ENCODE data around the gene KDM4B.

The KDM4B gene

DNA sequence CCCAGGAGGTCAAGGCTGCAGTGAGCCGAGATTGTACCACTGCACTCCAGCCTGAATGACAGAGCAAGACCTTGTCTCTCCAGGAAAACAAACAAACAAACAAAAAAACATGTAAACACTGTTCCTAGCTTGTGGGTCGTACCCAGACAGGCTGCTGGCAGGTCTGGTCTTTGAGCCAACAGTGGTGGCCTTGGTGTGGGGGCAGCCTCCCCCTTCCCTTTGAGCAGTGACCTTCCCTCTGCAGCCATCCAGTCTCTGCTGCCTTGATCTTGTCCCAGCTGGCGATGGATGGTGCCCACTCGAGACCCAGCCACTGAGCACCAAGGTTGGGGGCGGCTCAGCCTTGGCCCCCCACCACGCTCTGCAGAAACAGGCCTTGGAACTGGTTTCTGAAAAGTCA lies 143.3 kb downstream of the KDM4B start:
- DNase-seq = no peak

DNA sequence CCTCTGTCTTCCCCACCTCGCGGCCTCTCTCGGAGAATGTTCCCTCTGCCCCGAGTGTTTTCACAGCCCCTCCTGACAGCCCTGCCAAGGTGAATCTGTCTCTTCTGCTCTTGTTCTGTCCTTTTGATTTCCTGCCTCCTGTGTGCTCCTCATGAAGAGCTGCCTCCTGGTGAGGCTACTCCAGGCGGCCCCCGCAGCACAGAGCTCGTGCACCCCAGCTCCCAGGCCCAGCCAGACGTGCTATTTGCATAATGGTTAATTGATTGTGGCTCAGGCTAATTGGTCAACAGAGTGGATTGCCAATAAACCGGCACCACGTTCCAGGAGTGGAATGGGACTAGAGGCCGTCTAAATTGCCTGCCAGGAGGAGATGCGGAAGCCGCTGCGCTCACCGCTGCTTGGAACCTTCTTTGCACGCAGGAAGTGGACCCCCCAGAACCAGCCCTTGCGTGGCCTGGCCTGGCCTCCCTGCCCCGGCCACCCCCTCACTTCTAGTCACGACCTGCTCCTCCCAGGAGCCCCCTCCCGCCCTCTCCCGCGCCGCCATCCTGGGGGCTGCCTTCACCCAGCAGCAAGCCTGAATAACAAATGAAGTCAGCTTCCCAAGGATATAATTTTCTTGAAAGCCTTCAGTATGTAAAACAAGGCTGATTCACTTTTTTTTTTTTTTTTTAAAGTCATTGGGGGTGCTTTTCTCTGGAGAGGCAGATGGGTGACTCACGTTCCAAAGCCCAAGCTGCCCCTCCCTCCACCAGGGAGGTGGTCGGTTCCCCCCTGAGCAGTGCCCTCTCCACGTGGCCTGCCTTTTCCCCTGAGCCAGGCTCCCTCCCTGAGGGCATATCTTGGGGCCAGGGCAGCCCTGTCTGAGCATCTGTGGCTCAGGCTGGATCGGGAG lies 144.0 kb downstream of the KDM4B start:
- DNase-seq = no peak

DNA sequence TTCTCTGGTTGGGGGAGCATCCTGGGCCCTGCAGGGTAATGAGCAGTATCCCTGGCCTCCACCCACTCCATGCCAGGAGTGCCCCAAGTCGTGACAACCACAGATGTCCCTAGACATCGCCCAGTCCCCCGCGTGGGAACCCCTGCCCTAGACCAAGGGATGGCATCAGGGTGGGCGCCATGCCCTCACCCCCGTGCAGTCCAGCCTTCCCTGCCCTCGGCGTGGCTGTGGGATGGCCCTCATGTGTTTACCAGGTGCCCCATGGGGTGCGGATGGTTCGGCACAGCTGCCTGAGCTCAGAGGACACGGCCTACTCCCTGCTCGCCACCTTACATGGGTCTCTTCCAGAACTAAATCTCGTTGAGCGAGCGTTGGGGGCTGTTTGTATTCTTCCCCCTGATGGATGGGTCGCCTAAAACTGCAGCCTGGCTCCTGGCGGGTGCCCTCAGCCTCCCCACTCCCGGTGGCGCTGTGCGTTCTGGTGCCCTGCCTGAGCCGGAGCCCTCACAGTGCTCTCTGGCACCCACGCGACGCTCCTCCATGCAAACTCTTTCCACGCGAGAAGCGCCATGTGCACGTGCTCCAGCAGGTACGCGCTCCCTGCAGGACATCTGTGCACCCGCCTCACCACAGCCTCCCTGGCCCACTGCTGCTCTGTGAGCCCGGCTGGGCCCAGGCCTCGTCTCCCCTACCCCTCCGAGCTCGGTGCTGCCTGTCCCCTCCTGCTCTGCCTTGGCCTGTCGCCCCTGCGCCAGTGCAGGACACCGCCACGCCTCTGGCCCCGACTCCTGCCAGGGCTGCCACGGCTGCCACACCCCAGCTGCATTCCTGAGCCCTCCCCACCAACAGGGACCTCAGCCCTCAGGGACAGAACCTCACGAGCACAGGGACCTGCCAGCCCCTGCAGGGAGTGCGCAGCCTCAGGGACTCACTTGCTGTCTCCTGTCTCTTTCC lies 145.0 kb downstream of the KDM4B start:
- DNase-seq = no peak

DNA sequence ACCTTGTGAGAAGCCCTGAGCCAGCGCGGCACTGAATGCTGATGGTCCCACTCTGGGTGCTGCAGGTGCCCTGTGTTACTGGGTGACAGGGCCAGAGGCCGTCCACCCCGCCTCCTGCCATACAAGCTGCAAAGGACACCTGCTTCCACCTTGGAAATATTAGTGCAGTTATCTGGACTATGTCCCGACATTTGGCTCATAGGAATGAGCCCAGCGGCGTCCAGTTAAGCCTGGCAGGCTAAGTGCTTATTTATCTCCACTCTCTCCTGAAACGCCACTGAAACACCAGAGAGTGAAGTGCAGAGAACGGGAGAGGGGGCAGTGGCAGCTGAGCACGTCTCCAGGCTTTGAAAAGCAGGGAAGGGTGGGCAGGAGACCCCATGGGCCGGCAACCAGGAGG lies 145.8 kb downstream of the KDM4B start:
- DNase-seq = no peak

DNA sequence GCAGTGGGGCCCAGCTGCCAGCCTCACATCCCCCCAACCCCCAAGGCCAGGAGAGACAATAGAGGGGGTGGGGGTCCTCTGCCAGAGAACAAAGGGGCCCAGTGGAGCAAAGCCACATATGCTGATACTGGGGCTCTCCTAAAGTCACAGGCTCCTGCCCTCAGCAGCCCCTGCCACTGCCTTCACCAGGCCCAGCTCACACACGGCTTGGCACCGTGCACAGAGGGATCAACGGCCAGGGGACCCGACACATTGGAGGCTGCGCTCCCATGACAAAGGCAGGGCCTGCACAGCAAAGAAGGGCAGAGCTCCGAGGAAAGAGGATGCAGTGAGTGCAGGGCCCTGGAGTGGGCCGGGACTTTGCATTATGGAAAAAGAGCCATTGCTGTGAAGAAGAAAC lies 146.4 kb downstream of the KDM4B start:
- no peak for DNase-seq

DNA sequence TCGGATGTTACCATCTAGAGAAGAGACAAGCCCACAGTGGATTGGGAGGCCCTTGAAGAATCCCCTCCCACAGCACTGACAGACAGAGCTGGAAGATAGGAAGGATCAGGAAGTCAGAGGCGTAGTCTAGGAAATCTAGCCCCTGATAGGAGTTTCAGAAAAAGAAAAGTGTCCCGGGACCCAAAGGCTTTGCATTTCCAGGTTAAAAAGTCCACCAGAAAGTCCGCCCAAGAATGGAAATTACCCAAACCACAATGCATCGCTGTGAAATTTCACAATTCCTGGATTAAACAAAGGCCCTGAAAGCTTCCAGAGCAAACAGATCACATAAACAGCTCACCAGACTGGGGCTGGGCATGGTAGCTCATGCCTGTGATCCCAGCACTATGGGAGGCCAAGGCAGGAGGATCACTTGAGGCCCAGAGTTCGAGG lies 146.9 kb downstream of the KDM4B start:
- no peak for DNase-seq

DNA sequence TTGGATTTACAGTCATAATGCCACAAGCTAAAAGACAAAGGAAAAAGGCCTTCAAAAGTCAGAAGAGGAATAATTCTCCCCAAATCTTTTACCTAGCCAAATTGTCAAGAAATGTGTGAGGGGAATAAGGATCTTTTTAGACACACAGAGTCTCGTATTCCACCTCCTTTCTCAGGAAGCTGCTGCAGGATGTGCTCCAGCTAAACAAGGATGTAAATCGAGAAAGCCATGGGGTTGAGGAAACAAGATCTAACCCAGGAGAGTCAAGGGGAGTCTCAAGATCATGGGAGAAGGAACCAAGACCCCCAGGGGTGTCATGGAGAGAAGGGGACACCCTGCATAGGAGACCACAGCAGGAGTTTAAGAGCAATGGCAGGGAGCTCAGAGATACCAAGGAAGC lies 147.4 kb downstream of the KDM4B start:
- DNase-seq = no peak

DNA sequence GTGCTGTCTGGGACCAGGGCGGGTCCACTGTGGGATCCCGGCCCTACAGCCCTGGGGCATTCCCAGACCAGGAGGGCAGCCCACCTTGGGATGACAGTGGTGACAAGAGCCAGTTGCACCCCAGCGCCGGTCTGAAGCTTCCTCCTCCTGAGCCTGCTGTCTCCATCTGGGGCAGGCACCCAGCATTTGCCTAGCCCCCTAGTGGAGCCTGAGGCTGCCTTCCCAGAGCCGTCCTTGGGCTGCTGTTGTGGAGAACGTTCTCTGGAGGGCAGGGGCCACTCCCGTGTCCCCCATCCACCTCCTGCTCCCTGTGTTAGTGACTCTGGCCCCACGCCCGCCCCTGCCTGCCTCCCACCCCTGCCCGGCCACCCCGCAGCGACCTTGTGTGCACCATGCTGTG lies 148.5 kb downstream of the KDM4B start:
- DNase-seq = no peak

DNA sequence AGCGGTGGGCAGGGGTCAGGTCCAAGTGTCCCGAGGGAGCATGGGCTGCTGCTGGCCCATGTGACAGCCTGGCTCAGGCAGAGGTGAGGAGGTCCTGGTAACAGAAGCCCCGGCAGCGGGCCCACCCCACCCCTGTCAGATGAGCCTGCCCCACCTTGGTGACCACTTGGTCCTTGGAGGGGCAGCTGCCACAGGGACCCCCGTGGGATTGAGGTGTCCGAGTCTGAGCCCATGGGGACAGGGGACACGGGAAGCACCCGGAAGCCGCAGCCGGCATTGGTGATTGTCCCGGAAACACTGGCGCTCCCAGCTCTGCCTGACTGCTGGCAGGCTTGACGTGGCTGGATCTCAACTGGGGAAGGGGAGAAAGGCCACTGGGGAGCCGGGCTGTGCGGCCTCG lies 149.1 kb downstream of the KDM4B start:
- no peak for DNase-seq

DNA sequence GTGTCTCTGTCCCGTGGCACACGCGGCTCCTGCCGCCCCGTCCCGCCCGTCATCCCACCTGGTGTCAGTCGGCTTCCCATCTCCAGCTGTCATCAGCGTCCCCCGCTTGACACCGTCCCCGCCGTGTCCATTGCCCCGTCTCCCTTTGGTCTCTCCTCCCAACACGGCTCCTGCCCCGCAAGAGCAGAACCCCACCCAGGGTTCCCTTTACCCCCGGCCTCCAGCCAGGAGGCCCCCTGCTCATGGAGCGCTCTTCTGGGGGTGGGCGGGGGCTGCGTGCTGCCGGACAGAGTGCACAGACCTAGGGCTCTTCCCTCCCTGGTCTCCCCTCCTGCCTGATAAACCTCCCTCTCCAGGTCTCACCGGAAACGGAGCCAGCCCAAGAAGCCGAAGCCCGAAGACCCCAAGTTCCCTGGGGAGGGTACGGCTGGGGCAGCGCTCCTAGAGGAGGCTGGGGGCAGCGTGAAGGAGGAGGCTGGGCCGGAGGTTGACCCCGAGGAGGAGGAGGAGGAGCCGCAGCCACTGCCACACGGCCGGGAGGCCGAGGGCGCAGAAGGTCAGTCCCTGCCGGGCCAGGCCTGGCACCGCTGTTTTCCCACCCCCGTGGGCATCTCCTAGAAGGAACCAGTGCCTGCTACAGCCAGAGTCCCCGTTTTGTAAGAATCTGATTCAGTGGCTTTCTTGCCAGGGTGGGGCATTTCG lies 150.5 kb downstream of the KDM4B start:
- DNase-seq = no peak

DNA sequence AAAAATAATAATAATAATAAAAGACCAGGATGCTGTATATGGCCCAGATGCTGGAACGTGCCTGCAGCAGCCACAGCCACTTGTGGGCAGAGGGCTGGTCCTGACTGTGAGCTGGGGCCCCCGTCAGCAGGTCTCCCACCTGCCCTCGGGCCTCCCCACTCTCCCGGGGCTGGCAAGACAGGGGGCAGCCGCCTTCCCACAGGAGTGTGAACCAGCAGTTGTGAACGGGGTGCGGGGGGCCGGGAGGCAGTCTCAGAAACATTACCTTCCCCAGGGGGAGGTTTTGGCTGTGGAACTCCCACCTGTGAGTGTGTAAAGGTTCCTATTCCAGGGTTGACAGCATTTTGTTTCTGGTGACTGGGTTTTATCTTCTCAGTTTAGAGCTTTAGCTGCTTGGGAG lies 151.4 kb downstream of the KDM4B start:
- DNase-seq = no peak

DNA sequence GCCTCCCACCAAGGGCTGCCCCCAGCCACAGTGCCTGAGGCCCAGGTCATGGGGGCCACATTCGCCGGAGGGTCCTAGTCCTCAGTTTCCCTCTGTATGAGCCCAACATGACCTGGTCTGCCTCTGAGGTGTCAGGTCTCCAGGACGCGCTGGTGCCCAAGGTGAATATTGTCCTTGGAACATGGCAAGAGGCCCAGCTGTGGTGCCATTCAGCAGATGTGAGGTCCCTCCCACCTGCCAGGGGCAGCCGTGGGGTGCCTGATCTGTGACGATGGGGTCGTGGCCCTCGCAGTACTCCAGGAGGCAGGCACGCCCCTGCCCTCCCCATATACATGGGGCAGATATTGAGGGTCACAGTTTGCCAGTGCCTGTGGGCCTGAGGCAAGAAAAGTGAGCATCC lies 151.9 kb downstream of the KDM4B start:
- DNase-seq = no peak

DNA sequence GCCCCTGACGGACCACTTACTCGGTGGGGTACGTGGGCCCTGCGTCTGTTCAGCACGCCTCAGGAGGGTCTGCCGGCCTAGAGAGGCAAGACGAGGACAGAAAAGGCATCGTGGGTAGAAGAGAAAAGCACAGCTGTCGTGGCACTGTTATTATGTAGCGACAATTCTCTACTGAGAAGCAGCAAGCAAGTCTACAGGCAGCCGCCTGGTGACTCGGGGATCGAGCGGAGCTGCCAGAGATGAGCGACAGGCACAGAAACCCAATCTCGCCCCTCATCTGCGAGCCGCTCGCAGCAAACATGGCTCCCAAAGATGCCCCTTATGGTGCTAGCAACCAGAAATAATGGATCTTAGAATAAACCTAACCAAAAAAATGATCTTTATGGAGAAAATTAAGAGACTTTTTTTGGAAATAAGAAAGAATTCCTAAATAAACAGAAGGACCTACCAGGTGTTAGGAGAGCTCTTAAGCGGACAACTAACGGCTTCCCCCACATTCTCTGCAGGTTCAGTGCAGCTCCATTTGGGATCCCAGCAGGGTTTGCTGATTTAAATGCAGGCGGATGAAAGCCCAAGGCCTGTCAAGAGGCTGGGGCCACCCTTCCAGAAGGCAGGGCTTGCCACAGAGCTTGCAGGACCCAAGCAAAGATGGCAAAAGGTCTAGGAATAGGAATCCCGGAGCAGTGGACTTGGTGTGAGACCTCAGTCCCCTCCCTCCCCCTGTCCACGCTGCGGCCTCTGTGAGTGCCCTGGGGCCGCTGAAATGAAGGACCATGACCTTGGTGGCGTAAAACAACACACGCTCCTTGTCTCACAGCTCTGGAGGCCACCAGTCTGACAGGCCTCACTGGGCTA lies 152.6 kb downstream of the KDM4B start:
- no peak for DNase-seq

DNA sequence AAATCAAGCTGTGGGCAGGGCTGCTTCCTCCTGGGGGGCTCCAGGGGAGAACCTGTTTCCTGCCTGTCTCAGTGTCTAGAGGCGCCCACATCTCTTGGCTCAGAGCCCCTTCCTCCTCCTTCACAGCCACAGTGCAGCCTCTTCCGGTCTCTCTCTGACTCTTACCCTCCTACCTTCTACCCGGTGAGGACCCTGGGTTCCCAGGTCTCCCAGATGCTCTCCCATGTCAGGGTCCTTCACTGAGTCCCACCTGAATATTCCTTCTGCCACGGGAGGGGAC lies 153.1 kb downstream of the KDM4B start:
- no peak for DNase-seq

DNA sequence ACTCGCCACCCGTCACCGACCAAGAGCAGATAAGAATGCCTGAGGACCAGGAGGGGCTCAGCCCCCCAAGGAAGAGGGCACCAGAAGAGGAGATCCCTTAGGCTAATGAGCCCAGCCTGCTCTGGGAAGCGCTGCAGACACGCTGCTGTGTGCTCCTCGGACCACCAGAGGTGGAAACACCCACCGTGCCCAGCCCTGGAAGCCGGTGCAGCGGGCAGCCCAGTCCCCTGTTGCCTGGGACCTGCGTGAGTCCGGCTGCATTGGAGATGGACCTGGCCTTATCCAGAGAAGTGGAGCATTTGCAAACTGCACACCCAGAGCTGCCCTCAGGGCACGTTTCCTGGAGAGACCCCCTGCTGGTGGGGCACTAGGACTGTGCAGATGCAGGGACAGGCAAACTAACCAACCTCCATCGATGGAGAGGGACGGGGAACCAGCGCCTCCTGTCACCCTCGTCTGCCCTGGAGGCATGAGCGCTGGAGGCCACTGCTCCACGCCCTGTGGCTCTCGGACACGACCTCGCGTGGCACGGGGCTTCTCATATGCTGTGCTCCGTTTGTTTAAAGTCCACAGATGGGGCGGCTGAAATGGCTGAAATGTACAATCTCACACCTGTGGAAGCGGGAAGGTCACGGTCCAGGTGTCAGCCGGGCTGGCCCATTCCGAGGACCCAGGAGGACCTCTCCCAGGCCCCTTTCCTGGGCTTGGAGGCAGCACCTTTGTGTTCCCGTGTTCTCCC lies 153.9 kb downstream of the KDM4B start:
- no peak for DNase-seq

DNA sequence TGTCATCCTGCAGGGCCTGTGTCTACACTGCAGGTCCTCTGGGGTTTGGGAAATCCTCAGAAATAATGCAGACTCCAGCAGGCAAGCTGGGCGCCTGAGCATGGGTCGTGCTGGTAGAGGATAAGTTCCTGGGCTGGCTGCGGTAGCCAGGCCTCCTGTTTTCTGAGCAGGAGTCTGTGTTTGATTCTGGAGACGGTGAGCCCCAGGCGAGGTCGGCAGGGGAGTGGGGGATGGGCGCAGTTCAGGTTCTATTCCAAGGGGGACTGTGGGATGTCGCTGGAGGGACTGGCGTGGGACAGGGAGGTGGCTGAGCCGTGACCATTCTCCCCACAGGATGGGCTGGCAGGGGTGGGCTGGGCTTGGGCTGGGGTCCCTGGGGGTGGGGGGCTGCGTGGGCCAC lies 154.7 kb downstream of the KDM4B start:
- DNase-seq = no peak

DNA sequence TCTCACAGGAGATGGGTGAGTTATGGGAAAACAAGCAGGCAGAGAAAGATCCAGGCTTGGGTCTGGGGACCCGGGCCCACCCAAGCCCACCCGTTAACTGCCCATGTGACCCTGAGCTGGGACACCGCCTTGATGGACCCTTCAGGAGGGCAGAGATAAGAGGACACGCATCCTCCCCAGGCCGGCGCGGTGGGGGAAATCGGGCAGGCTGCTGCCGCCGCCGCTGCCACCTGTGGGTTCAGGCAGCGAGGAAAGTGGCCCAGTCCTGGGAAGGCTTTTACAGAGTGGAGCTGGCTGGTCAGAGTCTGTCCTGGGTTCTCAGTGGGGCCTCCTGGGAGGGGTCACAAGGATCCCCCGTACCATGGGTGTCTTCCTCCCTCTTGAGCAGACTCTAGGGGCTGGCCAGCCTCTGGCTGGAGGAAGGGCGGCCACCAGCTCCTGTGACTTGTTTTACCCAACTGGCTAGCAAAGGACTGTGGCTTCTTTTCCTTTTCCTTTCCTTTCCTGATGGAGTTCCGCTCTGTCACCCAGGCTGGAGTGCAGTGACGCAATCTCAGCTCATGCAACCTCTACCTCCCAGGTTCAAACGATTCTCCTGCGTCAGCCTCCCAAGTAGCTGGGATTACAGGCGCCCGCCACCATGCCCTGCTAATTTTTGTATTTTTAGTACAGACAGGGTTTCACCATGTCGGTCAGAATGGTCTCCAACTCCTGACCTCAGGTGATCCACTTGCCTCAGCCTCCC lies 155.4 kb downstream of the KDM4B start:
- DNase-seq = no peak

DNA sequence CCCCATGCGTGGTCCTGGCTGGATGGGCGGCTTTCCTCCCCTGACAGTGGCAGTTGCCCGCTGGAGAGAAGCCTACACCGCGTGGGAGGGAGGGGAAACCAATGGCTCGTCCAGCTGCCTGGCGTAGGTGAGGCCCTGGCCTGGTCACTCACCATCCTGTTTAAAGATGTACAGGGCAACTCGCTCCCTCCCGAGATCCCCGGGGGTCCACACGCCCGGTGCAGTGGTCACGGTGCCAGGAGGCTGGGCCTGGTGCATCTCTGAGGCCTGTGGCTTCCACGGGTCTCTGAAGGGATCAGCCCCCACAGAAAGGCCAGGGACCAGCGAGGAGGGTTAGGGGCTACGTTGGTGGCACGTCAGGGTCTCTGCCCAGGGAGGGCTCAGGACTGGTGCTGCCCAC lies 156.5 kb downstream of the KDM4B start:
- DNase-seq = no peak

DNA sequence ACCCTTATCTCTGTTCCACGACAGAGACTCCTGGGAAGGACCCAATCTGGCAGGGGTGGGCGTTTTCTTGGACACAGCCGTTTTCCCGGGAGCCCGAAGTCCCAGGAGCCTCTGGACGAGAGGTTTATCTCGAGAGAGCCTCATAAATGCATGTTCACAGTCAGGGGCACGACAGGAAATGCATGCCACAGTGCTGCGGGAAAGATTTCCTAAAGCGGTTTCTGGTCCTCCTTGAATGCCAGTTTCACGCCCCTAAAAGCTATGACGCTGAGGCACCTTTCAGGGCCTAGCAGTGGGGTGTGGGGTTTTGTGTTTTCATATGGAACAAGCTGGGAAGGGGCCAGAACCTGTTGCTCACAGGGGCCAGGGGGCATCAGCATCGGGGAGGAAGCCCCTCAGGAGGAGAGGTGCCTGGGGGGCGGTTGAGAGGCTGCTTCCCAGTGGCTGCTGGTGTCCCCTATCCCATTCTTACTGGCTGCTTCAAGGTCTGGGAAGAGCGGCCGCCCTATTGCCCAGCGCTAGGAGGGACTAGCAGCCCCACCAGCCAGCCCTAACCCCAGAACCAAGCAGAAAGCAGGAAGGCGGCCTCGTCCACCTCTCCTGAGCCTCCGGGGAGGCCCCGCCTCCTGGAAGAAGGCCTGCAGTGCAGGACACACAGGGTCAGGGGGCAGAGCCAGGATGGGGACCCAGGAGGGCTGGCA lies 157.0 kb downstream of the KDM4B start:
- no peak for DNase-seq

DNA sequence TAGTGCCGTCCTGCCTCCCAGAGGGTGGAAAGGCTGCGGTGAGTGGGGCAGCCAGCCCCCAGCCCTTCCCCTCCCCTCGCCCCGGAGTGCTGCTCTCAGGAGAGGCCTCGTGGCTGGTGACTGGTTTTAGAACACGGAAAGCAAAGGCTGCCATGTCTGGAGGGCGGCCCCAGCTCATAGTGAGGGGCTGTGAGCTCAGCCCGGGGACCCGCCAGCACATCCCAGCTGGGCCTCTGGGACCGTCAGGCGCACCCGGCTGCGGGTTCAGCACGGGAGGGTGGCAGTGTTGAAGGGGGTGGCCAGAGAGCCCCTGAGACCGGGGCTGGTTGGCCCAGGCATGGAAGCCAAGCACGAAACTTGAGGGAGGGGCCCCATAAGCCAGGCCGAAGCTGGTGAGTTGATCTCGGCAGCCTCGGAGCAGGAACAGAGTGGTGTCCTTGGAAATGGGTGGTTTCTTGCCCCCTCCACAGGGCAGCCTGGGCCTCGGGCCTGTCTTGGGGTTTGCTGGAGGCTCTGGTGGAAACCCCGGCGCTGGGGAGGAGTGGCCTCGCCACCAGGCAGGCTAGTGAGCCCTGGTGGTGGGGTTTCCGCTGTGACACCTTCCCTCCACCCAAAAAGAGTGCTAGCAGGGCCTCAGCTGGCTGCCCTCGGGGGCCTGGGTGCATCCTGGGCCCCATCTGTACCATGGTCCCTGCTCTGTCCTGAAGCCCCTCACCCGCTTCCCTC lies 157.7 kb downstream of the KDM4B start:
- no peak for DNase-seq
